GM19239 (cell line): ENCODE measurements around the gene TNFSF13B.

Experiments used
- DNase-seq: peaks from one replicate; pipeline ENCODE4 v3.0.0; 2011; ENCODE audit warnings: low spot score; ENCODE audit not compliant: insufficient read length
- FAIRE-seq: peaks from 2 replicates; lab custom pipeline; 2011; peaks lifted over from hg19 to GRCh38; lab: Jason Lieb, UNC

Gene TNFSF13B

GRCh38 chr13:108342369-108343289 lies 73.1 kb downstream of the TNFSF13B start:
- FAIRE-seq = peak; percentile 18
- no peak for DNase-seq

- no peak for DNase-seq
- FAIRE-seq = no peak
Measured at GRCh38 chr13:108345016-108345415, 75.5 kb downstream of the TNFSF13B start.

- no peak for FAIRE-seq
Measured at GRCh38 chr13:108346376-108346775, 76.9 kb downstream of the TNFSF13B start.

GRCh38 chr13:108349269-108349668 lies 79.8 kb downstream of the TNFSF13B start:
- DNase-seq = no peak

More at GRCh38 chr13:108346376-108346775, 76.9 kb downstream of the TNFSF13B start:
- no peak for DNase-seq

GRCh38 chr13:108350579-108350978 lies 81.1 kb downstream of the TNFSF13B start:
- FAIRE-seq = no peak
- no peak for DNase-seq

More at GRCh38 chr13:108349269-108349668, 79.8 kb downstream of the TNFSF13B start:
- no peak for FAIRE-seq

- FAIRE-seq = no peak
- no peak for DNase-seq
Measured at GRCh38 chr13:108352599-108352998, 83.1 kb downstream of the TNFSF13B start.

- FAIRE-seq (no peak), DNase-seq (no peak)
Measured at GRCh38 chr13:108357228-108357627, 87.7 kb downstream of the TNFSF13B start.
